Fibroblast of skin of left quadriceps (primary cell): ENCODE measurements around the gene FAM169A.
"Not testable (repeated sequence)": the region's sequence is repeated elsewhere in the genome, so short reads cannot be mapped to it uniquely, and the experiment has no call there.

ENCODE experiments used
- DNase-seq, 2 experiments: peaks; one replicate each; pipeline ENCODE4 v3.0.0-alpha.2; 2013; ENCODE audit warnings: low read depth in 2 of 2

Gene FAM169A

GRCh38 chr5:74798977-74799911 is 66.9 kb downstream of the FAM169A start:
- no peak for DNase-seq

GRCh38 chr5:74791669-74792068 is 74.5 kb downstream of the FAM169A start:
- not testable (repeated sequence) for DNase-seq

GRCh38 chr5:74787424-74787823 is 78.8 kb downstream of the FAM169A start:
- no peak for DNase-seq

DNA sequence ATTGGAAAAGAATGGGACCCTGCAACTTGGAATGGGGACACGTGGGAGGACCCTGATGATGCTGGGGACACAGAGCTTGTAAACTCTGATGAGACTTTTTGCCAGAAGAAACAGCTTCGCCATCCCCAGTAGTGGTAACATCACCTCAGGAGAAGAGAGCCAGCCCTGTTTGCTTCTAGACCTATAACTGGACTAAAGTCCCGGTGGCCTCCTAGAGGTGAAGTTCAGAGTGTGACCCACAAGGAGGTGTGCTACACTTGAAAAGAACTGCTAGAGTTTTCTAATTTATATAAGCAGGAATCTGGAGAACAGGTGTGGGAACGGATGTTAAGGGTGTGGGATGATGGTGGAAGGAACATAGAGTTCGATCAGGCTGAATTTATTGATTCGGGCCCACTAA is 79.3 kb downstream of the FAM169A start:
- DNase-seq, result no peak

GRCh38 chr5:74778609-74779008 is 87.6 kb downstream of the FAM169A start:
- DNase-seq, result no peak

DNA sequence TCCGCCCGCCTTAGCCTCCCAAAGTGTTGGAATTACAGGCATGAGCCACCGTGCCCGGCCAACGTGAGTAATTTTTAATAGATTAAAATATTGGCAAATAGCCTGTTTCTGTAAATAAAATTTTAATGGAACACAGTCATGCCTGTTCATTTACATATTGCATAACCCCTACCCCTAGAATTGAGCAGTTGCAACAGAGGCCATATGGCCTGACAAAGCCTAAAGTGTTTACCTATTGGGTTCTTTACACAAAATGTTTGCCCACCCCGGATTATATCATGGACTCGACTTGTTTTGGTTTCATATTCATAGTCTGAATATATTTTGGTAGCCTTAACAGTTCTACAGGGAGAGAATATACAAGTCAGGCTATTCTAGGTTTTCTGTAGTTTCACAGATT is 93.8 kb downstream of the FAM169A start:
- DNase-seq, result no peak

GRCh38 chr5:74767579-74767913 is 98.6 kb downstream of the FAM169A start:
- DNase-seq, result peak in 1 of 2 experiments; percentile 13

DNA sequence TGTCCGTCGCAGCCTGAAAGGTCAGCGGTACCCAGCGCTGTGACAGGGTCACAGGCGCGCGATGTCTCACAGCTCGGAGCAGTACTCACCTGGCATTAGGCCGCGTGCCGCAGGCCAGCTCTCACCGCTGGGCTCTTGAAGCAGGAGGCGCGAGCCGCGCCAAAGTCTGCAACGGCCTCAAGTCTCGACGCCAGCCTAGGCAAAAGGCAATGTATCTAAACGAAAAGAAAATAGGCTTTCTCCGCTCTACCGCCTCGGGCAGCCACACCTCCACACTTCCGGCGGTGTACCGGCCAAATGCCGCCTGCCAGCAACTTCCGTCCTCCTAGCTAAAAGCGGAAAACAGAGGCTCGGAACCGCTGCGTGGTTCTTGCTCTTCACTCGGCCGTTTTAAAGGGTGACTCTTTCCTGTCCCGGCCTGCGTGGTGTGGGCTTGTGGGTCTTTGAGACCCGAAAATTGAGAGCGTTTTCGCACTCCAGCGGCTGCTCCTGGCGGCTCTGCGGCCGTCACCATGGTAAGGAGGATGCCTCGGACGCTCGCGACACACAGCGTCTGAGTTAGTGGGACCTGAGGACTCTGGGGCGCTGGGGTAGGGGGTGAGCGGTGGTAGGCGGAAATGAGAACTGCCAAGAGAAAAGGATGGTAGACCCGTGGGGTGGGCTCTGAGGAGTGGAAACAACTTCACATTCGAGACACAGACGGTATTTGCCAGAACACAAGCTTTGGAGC is 99.2 kb downstream of the FAM169A start, which contains the start of the genes GFM2 and NSA2:
Gene GFM2 (minus strand): TSS at position 269 of the 730 bp plus-strand sequence. CDS start 3,375 bp downstream, outside the sequence.
Gene NSA2 (plus strand): TSS at position 401 of the 730 bp plus-strand sequence. CDS start 112 bp downstream, at position 513.
- DNase-seq, result peak; percentile 85 to 87

- DNase-seq, result peak in 1 of 2 experiments; percentile 8
These were observed 99.8 kb downstream of the FAM169A start for GRCh38 chr5:74766418-74766848.

DNA sequence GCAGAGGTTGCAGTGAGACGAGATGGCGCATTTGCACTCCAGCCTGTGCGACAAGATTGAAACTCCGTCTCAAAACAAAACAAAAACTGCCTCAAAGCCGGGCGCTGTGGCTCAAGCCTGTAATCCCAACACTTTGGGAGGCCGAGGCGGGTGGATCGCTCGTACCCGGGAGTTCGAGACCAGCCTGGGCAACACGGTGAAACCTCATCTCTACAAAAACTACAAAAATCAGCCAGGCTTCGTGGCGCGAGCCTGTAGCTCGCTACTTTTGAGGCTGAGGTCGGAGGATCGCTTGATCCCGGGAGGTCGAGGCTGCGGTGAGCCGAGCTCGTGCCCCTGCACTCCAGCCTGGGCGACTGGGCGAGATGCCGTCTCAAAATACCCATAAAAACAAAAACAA is 100.3 kb downstream of the FAM169A start:
- no peak for DNase-seq

DNA sequence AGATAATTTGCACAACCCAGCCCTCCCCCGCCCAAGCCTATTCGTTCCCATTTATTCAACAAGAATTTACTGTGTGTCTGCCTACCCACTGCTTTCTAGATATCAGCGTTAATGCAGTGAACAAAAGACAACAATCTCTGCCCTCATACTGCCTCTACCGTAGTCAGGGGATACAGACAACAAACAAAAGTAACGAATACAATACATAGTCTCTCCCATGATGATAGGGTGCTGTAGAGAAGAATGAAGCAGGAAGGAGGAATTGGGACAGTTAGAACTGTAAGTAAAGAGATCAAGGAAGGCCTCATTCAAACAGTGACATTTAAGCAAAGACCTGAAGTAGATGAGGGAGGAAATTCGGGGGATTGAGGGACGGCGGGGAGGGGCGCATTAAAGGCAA is 101.0 kb downstream of the FAM169A start:
- no peak for DNase-seq

DNA sequence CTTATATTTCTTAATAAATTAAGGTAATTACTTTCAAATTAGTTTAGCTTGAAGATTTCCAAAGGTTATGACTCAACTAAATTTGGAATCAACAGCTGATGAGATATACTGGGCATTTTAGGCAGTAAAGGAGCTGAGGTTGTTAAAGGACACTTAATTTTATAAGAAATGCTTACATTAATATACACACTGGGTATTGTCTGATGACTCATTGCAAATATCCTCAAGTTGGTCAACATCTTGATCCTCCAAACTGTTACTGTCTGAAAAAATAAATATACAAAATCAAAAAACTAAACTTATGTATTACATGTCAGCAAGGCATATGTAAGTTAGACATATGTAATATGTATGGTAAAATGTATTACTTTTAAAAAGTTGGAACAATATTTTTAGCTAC is 102.7 kb downstream of the FAM169A start:
- no peak for DNase-seq

DNA sequence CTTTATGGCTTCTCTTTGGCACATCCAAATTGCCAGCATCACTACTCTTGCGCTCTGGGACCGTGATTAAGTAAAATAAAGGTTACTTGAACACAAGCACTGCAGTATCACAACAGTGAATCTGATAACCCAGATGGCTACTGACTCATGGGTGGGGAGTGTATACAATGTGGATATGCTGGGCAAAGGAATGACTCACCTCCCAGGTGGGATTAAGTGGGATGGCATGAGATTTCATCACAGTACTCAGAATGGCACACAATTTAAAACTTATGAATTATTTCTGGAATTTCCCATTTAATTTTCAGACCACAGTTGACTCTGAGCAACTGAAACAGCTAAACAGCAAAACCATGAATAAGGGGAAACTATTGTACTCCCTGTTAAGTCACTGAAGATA is 103.6 kb downstream of the FAM169A start:
- DNase-seq, result peak; percentile 16 to 20

GRCh38 chr5:74761241-74761640 is 104.9 kb downstream of the FAM169A start:
- no peak for DNase-seq

DNA sequence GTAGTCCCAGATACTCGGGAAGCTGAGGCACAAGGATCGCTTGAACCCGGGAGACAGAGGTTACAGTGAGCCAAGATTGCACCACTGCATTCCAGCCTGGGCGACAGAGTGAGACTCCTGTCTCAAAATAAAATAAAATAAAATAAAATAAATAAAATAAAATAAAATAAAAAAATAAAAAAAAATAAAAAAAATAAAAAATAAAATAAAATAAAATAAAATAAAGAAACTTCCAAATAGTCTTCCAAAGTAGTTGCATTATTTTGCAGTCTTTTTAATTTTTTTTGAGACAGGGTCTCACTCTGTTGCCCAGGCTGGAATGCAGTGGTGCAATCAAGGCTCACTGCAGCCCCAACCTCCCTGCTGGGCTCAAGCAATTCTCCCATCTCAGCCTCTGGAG is 117.4 kb downstream of the FAM169A start:
- not testable (repeated sequence) for DNase-seq

- DNase-seq, result no peak
These were observed 127.8 kb downstream of the FAM169A start for GRCh38 chr5:74738406-74738805.

- no peak for DNase-seq
These were observed 129.4 kb downstream of the FAM169A start for GRCh38 chr5:74736759-74737158.
